GM21423 (cell line): ENCODE data around the gene FSD2.
"Not testable (repeated sequence)": the region's sequence is repeated elsewhere in the genome, so short reads cannot be mapped to it uniquely, and the experiment has no call there.

Source experiments
- ATAC-seq: cut with Tn5 transposase; IDR thresholded peaks from one replicate; pipeline ENCODE4 v1.9.1; 2021; ENCODE audit warnings: mild to moderate bottlenecking, moderate library complexity; ENCODE audit not compliant: unreplicated experiment

Gene FSD2

GRCh38 chr15:82742134-82742533, 63.7 kb downstream of the FSD2 start:
- ATAC-seq: no peak

DNA sequence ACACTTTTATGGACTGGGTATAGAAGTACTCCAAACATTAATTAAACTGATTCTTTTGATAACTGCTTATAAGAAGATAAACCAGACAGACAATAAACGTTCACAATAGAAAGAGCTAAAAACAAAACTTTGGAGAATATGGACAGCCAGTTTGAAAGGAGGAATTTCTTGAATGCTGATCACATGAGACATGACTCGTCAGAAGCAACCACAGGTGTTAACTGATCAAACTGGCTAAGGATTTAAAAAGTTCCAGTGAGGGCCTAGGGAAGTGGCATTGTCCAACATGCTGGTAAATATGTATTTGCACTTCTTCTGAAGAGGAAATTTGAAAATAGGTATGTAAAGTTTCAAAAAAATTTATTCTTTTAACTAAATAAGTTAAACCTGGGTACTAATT, 66.8 kb downstream of the FSD2 start:
- no peak for ATAC-seq

DNA sequence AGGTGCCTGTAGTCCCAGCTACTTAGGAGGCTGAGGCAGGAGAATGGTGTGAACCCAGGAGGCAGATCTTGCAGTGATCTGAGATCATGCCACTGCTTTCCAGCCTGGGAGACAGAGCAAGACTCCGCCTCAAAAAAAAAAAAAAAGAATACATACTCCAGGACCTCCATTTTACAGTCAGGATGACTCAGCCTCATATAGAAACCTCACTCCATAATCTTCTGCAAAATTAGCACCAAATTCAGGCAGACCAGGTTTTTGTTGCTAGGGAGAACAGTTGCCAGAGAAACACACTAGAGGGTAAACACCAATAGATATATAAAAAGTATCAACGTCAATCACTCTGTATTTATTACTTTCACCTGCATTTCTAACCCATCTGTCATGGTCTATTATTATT, 67.9 kb downstream of the FSD2 start:
- ATAC-seq: no peak

GRCh38 chr15:82731527-82731926, 74.3 kb downstream of the FSD2 start:
- no peak for ATAC-seq

DNA sequence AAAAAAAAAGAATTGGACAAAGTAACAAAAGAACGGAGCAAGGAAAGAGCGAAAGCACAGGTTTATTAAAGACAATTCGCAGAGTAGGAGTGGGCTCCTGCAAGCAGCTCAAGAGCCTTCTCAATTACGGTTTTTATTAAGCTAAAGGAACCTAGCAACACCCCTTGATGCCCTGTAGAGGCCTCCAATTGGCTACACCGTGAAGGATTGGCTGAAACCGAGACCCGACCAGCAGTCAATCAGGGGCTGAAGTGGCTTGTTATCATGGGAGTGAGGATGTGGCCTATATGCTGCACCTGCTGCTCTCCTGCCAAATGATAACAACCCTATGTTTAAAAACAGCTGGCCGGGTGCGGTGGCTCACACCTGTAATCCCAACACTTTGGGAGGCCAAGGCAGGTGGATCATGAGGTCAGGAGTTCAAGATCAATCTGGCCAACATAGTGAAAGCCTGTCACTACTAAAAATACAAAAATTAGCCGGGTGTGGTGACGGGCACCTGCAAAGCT, 75.8 kb downstream of the FSD2 start:
- ATAC-seq: no peak

DNA sequence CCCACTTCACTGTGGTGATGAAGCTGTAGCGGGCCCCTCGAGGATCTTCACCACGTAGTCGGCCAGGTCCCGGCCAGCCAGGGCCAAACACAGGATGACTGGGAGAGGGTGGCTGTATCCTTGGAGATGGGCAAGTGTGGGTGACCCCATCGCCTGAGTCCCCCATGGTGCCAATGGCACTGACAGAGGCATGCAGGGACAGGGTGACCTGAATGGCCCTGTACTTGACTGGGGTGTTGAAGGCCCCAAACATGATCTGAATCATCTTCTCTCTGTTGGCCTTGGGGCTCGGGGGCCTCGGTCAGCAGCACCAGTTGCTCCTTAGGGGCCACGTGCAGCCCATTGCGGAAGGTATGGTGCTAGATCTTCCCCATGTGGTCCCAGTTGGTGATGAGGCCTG, 79.1 kb downstream of the FSD2 start:
- ATAC-seq: no peak

- no peak for ATAC-seq
Measured at GRCh38 chr15:82715003-82715402, 90.9 kb downstream of the FSD2 start.

DNA sequence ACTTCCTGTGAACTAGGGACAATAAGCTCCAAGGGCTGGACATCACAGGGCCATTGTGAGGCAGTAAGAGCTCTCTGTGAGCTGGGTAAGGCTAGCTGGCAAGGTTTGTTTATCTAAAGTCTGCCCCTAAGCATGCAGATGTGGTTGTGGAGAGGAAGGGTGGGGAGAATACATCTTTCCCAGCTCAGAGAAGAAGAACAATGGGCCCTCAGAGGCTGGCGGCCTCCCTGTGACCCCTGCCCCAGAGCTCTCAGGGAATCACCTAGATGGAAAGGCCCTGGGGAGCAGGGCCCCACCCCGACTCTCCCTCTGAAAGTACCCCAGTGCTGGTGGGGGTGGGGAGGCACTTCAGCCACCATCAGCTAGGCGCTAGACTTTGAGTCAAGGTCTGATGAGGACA, 91.9 kb downstream of the FSD2 start:
- no peak for ATAC-seq

- no peak for ATAC-seq
Measured at GRCh38 chr15:82712036-82712435, 93.8 kb downstream of the FSD2 start.

DNA sequence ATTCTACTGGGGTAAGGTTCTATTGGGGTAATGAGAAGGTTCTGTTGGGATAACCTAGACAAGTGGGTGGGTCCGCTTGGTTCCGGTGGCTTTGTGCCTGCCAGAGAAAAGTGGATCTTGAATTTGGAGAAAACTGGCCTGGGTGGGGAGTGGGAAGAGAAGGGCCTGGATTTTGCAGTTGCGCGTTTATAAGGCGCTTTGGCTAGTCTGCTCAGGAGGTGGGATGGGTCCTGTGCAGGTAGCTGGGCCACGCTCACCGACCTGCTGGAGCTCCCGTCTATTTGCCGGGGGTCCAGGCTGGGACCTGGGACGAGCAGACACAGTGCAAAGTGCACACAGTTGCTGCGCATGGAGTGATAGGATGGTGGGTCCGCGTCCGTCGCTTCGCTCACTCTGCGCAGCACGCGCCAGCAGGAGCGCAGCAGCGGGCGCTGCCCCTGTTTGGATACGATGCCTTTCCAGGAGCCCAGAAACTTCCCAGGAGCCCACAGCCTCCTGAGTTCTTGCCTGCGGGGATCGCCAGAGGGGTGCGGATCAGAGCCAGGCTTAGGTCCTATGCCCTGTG, 94.9 kb downstream of the FSD2 start:
- ATAC-seq: no peak

GRCh38 chr15:82710208-82710555, 95.7 kb downstream of the FSD2 start:
- no peak for ATAC-seq

DNA sequence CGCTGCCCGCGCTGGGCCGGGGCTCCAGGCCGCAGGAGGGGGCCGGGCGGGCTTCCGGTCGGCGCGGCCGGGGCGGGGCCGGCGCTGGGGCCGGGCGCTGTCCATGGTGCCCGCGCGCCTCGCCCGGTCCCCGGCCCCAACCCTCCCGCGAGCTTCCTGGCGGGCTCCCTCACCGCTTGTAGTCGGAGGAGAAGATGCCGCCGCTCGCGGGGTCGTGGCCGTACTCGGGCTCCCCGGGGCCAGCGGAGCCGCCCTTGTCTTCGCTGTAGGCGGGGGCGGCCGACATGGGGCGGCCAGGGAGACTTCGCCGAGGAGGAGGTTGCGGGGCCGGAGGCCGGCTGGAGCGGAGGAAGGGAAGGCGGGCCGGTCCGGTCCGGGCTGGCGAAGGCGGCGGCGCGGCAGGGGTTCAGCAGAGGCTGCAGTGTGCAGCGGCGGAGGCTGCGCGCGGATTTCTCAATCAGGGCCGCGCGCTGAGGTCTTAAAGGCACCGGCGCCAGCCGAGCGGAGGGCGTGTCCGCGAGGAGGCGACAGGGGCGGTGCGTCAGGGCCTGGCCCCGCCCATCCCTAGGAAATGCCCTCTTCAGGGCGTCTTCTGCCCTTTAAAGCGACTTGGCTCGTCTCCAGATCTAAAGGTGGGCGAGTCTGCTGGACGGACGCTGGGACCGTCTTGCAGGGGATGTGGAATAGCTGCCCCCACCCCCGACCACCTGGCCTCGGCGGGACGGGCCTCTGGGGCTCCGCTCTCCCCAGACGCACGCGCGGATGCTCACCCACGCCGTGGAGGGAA, 96.3 kb downstream of the FSD2 start, which contains the start of gene AP3B2:
Gene AP3B2 (minus strand): TSS at position 455 of the 787 bp plus-strand sequence. CDS start 169 bp downstream, at position 286.
- ATAC-seq: peak; percentile 91

DNA sequence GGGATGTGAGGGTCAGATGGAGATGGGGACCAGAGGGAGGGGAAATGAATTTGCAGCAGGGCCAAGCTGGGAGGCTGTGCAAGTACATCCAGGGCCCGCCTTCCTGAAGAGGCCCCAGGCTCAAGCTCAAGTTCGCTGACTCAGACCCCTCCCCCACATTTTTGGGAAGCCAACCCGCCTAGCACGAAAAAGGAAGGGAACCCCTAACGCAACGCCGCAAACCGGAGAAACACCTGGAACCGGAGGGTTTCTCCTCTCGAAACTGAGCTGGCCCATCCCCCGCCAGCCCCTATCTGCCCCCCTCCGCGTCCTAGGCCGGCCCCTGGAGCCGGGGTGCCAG, 96.8 kb downstream of the FSD2 start:
- no peak for ATAC-seq

- ATAC-seq: not testable (repeated sequence)
Measured at GRCh38 chr15:82705856-82706255, 100.0 kb downstream of the FSD2 start.
